Hepatocyte (in vitro differentiated cells): ENCODE measurements around the gene JPH2.

Experiments
- CTCF ChIP-seq: fragments of 200-600 bp; sonication (generic); IDR thresholded peaks from 2 replicates; pipeline ENCODE4 v1.5.1; 2016; ENCODE audit warnings: antibody characterized with exemption, mild to moderate bottlenecking; ENCODE audit not compliant: poor library complexity
- EZH2 ChIP-seq: fragments of 200-600 bp; sonication (generic); IDR thresholded peaks from 2 replicates; pipeline ENCODE4 v1.6.1; 2016; ENCODE audit warnings: antibody characterized with exemption, mild to moderate bottlenecking, borderline replicate concordance
- EZH2phosphoT487 ChIP-seq: fragments of 200-600 bp; sonication (generic); IDR thresholded peaks from one replicate; pipeline ENCODE4 v1.6.1; 2018; ENCODE audit warnings: antibody characterized with exemption, mild to moderate bottlenecking, low read depth, moderate library complexity; ENCODE audit not compliant: unreplicated experiment, severe bottlenecking

- no peak for TF ChIP-seq CTCF
- TF ChIP-seq EZH2: no peak
- no peak for TF ChIP-seq EZH2phosphoT487
Measured at GRCh38 chr20:44095831-44096230, 91.2 kb downstream of the JPH2 start.
